Measurements from ENCODE around the gene DDX59.

DNA sequence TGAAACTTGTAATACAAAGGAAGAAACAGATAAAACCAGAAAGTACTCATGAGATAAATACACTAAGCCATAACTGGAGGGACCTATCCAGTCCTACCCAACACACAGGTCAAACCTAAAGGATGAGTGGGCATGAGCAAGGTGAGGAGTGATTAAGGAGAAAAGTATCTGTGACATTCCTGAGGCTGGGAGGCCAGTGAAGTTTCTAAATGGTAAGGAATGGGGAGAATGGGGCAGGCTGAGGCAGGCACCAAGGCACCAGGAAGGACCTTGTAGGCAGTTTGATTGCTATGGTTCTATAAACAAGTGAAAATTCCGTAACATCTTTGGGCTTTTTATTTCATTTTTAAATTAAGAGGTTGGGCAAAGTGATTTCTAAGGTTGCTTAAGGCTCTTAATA lies 10.4 kb downstream of the DDX59 start:
- TF ChIP-seq EP300 (IDR thresholded peaks at IDR 0.05; ENCODE audit: borderline replicate concordance in 1 of 2, low read depth in 1 of 2, low read length in 1 of 2), result no peak
- TF ChIP-seq CTCF (IDR thresholded peaks at IDR 0.05), result no peak
- TF ChIP-seq MXI1 (IDR thresholded peaks at IDR 0.05; ENCODE audit: low read depth, low read length), result no peak
- TF ChIP-seq POLR2AphosphoS5 (IDR thresholded peaks at IDR 0.05; ENCODE audit: low read depth, low read length), result no peak
- TF ChIP-seq CHD2 (IDR thresholded peaks at IDR 0.05; ENCODE audit: low read length, partially characterized antibody), result no peak
- TF ChIP-seq YY1 (IDR thresholded peaks at IDR 0.05; ENCODE audit: low read depth), result no peak
